COR-L47 (cell line): ENCODE measurements around the gene NLGN4X.

Experiments used
- DNase-seq: peaks from one replicate; lab custom pipeline; 2025; lab: John Stamatoyannopoulos, UW

Gene NLGN4X

DNA sequence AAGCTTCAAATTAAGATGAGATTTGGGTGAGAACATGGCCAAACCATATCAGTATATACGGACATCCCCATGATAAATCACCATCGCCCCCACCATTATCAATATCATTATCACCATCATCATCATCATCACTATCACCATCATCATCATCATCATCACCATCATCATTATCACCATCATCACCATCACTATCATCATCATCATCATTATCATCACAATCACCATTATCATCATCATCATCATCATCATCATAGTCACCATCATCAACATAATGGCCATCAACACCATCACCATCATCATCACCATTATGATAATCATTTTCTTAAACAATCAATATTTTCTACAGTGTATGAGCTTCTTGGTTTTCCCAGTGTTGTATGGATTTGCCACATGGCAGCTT lies 360.9 kb downstream of the NLGN4X start:
- DNase-seq: no peak

DNA sequence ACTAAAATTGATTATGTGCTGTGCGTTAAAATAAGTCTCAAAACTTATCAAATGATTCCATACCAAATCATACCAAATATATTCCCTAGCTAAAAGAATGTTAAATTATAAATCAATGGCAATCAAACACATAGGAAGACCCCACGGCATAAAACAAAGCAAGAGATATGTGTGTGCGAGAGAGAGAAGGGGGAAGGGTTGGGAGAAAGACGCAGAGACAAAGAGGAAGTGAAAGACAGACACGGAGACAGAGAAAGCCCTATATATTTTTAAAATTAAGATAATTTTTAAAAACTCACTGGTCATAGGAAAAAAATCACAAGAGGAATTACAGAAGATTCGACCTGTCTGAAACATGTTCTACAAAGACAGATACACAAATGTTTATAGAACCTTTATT lies 371.4 kb downstream of the NLGN4X start:
- DNase-seq: no peak

DNA sequence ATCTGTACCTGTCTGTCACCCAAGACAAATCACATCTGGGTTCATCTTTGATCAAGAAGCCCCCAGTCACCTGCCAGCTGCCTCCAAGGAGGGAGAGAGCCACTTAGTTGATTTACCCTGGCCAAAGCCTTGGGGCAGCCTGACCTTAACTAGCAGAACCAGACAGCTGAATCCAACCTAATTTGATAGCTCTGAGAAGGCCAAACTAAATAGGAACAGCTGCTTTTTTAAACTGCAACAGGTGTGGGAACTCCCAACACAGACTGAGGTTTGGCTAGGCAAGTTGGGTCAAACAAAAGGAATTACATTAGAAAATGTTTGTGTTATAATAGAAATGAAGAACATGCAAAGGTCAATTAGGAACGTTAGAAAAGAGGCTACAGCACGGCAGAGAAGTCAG lies 375.7 kb downstream of the NLGN4X start:
- DNase-seq: no peak

DNA sequence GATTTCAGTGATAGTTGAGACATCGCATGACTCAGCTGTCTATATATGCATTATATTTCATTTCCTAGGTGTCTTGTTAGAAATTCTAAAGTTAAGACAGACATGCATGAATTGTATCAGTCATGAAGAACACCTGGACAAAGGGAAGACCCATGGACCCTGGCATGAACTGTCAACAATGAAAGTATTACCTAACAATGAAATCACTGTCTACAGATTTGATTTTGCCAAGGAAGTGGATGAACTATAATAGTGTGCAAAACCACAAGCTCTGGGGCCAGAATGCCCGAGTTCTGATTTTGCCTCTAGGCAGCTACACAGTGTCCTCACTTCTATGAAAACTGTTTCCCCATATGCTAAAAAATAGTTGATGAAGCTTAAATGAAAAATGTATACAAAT lies 386.1 kb downstream of the NLGN4X start:
- no peak for DNase-seq
